ENCODE data around the gene WWTR1. TPM values are rescaled to one million over a fixed set of nuclear protein-coding genes. Genes with fewer than 3 reads are reported as not detected.

WWTR1 gene
- total RNA-seq, 1 experiment from 2014 or later: 14.1 TPM

- DNase-seq: no peak
- Histone ChIP-seq H3K27me3 (ENCODE audit: control insufficient read depth, insufficient read depth, low read length) (no peaks in the 10 kb centered on the region), H3K36me3 (replicated peaks; ENCODE audit: control insufficient read depth, insufficient read depth, low read length) (no peaks in the 10 kb centered on the region), H3K4me3 (ENCODE audit: insufficient read depth, low read depth, low read length) (no peak overlapping the region)
These were observed 36.4 kb downstream of the WWTR1 start for GRCh38 chr3:149621218-149622005.

GRCh38 chr3:149620291-149621020 lies 37.4 kb downstream of the WWTR1 start:
- H3K27me3 ChIP-seq (ENCODE audit: control insufficient read depth, insufficient read depth, low read length): no peaks in the 10 kb centered on the region
- no peak overlapping the region for H3K4me3 ChIP-seq (ENCODE audit: insufficient read depth, low read depth, low read length)
- no peaks in the 10 kb centered on the region for H3K36me3 ChIP-seq (replicated peaks; ENCODE audit: control insufficient read depth, insufficient read depth, low read length)
- DNase-seq: no peak

GRCh38 chr3:149619136-149619535 lies 38.7 kb downstream of the WWTR1 start:
- H3K4me3 ChIP-seq (ENCODE audit: insufficient read depth, low read depth, low read length): no peak overlapping the region
- no peaks in the 10 kb centered on the region for H3K36me3 ChIP-seq (replicated peaks; ENCODE audit: control insufficient read depth, insufficient read depth, low read length)
- H3K27me3 ChIP-seq (ENCODE audit: control insufficient read depth, insufficient read depth, low read length): no peaks in the 10 kb centered on the region
- no peak for DNase-seq

- Histone ChIP-seq H3K36me3 (replicated peaks; ENCODE audit: control insufficient read depth, insufficient read depth, low read length) (no peaks in the 10 kb centered on the region), H3K27me3 (ENCODE audit: control insufficient read depth, insufficient read depth, low read length) (no peaks in the 10 kb centered on the region), H3K4me3 (ENCODE audit: insufficient read depth, low read depth, low read length) (no peak overlapping the region)
- DNase-seq: no peak
These were observed 39.4 kb downstream of the WWTR1 start for GRCh38 chr3:149618151-149619123.

GRCh38 chr3:149615731-149616221 lies 42.0 kb downstream of the WWTR1 start:
- DNase-seq: no peak
- H3K36me3 ChIP-seq (replicated peaks; ENCODE audit: control insufficient read depth, insufficient read depth, low read length): no peaks in the 10 kb centered on the region
- no peaks in the 10 kb centered on the region for H3K27me3 ChIP-seq (ENCODE audit: control insufficient read depth, insufficient read depth, low read length)
- H3K4me3 ChIP-seq (ENCODE audit: insufficient read depth, low read depth, low read length): no peak overlapping the region

GRCh38 chr3:149613988-149614387 lies 43.8 kb downstream of the WWTR1 start:
- H3K36me3 ChIP-seq (replicated peaks; ENCODE audit: control insufficient read depth, insufficient read depth, low read length): no peaks in the 10 kb centered on the region
- DNase-seq: no peak

GRCh38 chr3:149612456-149612855 lies 45.4 kb downstream of the WWTR1 start:
- Histone ChIP-seq H3K4me3 (ENCODE audit: insufficient read depth, low read depth, low read length) (no peak overlapping the region), H3K27me3 (ENCODE audit: control insufficient read depth, insufficient read depth, low read length) (no peaks in the 10 kb centered on the region), H3K36me3 (replicated peaks; ENCODE audit: control insufficient read depth, insufficient read depth, low read length) (no peaks in the 10 kb centered on the region)
- DNase-seq: no peak

More at GRCh38 chr3:149613988-149614387, 43.8 kb downstream of the WWTR1 start:
- Histone ChIP-seq H3K27me3 (ENCODE audit: control insufficient read depth, insufficient read depth, low read length) (no peaks in the 10 kb centered on the region), H3K4me3 (ENCODE audit: insufficient read depth, low read depth, low read length) (no peak overlapping the region)

GRCh38 chr3:149611149-149611548 lies 46.7 kb downstream of the WWTR1 start:
- Histone ChIP-seq H3K36me3 (replicated peaks; ENCODE audit: control insufficient read depth, insufficient read depth, low read length) (no peaks in the 10 kb centered on the region), H3K27me3 (ENCODE audit: control insufficient read depth, insufficient read depth, low read length) (no peaks in the 10 kb centered on the region), H3K4me3 (ENCODE audit: insufficient read depth, low read depth, low read length) (no peak overlapping the region)
- DNase-seq: no peak

- Histone ChIP-seq H3K36me3 (replicated peaks; ENCODE audit: control insufficient read depth, insufficient read depth, low read length) (no peaks in the 10 kb centered on the region), H3K4me3 (ENCODE audit: insufficient read depth, low read depth, low read length) (no peak overlapping the region), H3K27me3 (ENCODE audit: control insufficient read depth, insufficient read depth, low read length) (no peaks in the 10 kb centered on the region)
- no peak for DNase-seq
These were observed 47.3 kb downstream of the WWTR1 start for GRCh38 chr3:149610351-149611105.

GRCh38 chr3:149609595-149609994 lies 48.2 kb downstream of the WWTR1 start:
- Histone ChIP-seq H3K36me3 (replicated peaks; ENCODE audit: control insufficient read depth, insufficient read depth, low read length) (no peaks in the 10 kb centered on the region), H3K27me3 (ENCODE audit: control insufficient read depth, insufficient read depth, low read length) (no peaks in the 10 kb centered on the region), H3K4me3 (ENCODE audit: insufficient read depth, low read depth, low read length) (no peak overlapping the region)
- no peak for DNase-seq

- no peak for DNase-seq
- Histone ChIP-seq H3K36me3 (replicated peaks; ENCODE audit: control insufficient read depth, insufficient read depth, low read length) (no peaks in the 10 kb centered on the region), H3K27me3 (ENCODE audit: control insufficient read depth, insufficient read depth, low read length) (no peaks in the 10 kb centered on the region), H3K4me3 (ENCODE audit: insufficient read depth, low read depth, low read length) (no peak overlapping the region)
These were observed 48.8 kb downstream of the WWTR1 start for GRCh38 chr3:149608987-149609386.

- no peaks in the 10 kb centered on the region for H3K36me3 ChIP-seq (replicated peaks; ENCODE audit: control insufficient read depth, insufficient read depth, low read length)
- no peak overlapping the region for H3K4me3 ChIP-seq (ENCODE audit: insufficient read depth, low read depth, low read length)
- no peaks in the 10 kb centered on the region for H3K27me3 ChIP-seq (ENCODE audit: control insufficient read depth, insufficient read depth, low read length)
- no peak for DNase-seq
These were observed 51.9 kb downstream of the WWTR1 start for GRCh38 chr3:149605902-149606301.

GRCh38 chr3:149604125-149604875 lies 53.5 kb downstream of the WWTR1 start:
- Histone ChIP-seq H3K27me3 (ENCODE audit: control insufficient read depth, insufficient read depth, low read length) (no peaks in the 10 kb centered on the region), H3K4me3 (ENCODE audit: insufficient read depth, low read depth, low read length) (no peak overlapping the region), H3K36me3 (replicated peaks; ENCODE audit: control insufficient read depth, insufficient read depth, low read length) (no peaks in the 10 kb centered on the region)
- DNase-seq: peak; percentile 19
